Epithelial cell of prostate (primary cell): ENCODE data around the gene B3GAT2.

Source experiments
- DNase-seq: peaks from one replicate; pipeline ENCODE4 v3.0.0-alpha.2; 2011; ENCODE audit warnings: low read depth, low spot score
- H3K27ac ChIP-seq: fragments of 450-650 bp; 2 replicates; pipeline ENCODE4 v1.5.1; 2017; ENCODE audit warnings: mild to moderate bottlenecking

Gene B3GAT2

GRCh38 chr6:70901324-70901723 lies 55.5 kb downstream of the B3GAT2 start:
- H3K27ac ChIP-seq: no peak overlapping the region
- DNase-seq: no peak

- DNase-seq: no peak
- no peak overlapping the region for H3K27ac ChIP-seq
Measured at GRCh38 chr6:70900047-70900446, 56.8 kb downstream of the B3GAT2 start.

- H3K27ac ChIP-seq: no peak overlapping the region
- no peak for DNase-seq
Measured at GRCh38 chr6:70894001-70894400, 62.9 kb downstream of the B3GAT2 start.

DNA sequence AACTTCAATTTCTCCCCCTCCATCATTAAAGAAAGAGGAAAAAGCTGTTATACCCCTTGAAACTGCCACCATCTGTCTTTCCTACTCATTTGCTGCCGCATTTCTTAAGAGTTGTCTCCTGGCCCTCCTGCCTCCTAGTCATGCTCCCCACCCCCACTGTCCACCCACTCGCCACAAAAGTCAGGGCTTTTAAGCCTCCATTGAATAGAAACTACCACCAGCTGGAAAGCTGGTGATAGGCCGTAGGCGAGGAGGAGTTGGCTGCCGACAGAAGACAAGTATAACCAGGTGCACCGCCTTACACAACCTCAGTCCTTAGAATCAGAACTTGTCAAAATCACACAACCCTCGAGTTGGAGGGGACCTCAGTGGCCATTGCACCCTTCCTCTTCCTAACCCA lies 67.6 kb downstream of the B3GAT2 start:
- H3K27ac ChIP-seq: no peak overlapping the region
- no peak for DNase-seq

DNA sequence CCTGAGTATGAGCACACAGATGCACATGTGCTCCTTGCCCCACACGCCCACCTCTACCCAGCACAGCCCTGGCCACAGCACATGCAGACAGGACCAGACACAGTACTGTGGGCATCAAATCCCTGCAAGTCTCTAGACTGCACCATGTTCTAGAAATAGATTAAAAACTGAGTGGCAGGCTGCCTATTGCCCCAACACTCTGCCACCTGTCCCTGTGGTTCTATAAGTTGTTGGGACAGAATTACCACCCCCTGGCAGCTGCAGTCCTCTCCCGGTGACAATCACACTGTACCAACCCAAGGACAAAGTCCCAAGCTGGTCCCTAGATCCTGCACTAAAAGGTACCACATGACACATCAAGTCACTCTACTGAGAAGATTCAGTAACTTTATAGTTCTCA lies 70.2 kb downstream of the B3GAT2 start:
- H3K27ac ChIP-seq: no peak overlapping the region
- no peak for DNase-seq

DNA sequence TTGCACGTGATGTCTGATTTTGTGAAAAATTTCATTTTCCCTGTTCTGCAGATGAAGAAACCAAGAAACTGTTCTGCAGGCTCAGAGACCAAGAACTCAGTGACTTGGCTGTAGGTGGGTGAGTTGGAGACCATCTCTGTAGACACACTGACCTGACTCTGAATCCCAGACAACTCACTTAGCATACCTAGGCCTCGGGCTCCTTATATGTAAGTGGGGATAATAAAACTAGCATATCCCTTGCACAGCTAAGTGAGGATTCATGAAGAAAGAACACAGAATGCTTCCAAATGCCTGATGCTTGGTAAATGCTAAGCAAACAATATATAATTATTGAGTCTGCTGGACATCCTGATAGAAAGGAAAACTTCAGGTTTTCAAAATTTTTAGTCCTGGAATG lies 70.8 kb downstream of the B3GAT2 start:
- no peak overlapping the region for H3K27ac ChIP-seq
- no peak for DNase-seq

DNA sequence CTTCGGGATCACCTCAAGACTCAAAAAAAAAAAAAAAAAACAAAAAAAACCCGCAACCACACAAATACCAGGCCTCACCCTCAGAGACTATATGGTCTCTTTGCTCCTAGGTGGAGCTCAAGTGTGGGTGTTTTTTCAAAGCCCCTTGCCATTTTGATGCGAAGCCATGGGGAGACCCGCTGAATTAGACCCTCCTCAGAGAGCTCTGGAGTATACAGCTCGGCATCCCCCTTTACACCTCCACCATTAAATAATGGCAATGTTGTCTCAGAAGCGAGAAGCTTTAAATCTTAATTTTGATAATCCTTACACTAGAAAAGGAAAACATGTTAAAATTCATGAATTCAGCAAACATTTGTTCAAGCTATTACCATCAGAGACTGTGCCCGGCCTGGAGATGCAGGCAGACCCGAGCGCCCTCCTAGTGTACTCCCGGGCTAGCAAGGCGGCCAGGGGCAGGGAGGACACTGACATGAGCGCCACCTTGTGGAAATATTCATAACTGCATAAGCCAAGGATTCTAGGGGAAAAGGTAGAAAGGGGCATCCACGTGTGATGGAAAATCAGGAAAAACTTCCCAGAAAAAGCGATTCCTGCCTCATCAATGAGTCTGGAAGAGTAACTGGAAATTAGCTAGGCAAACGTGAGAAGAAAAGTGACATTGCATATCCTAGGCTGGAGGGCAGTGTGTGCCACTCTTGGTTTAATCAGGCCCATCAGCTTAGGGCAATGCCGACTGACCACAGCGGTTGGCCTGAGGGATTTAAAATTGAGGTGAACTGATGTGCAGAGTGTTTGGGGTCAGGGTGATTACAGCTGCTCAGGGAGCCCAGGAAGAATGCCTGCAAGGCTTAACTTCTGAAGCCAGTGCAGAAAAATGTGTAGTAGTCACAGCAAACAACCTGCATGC lies 72.5 kb downstream of the B3GAT2 start:
- H3K27ac ChIP-seq: no peak overlapping the region
- no peak for DNase-seq

DNA sequence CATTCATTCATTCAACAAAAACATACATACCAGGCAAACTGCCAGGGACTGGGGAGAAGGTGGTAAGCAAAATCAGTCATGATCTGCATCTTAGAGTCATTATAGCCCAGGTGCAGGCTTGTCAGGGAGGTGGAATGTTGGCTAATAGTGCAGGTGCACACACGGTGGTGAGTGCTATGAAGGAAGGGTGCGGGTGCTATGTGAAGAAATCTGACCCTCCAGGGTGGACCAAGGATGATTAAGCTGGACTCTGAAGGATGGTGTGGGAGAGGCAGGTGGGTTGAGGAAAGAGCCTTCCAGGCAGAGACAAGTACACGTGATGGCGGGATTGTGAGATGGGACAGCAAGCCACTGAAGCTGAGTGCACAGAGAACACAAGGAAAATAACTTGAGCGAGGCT lies 77.4 kb downstream of the B3GAT2 start:
- H3K27ac ChIP-seq: no peak overlapping the region
- DNase-seq: peak; percentile 1

DNA sequence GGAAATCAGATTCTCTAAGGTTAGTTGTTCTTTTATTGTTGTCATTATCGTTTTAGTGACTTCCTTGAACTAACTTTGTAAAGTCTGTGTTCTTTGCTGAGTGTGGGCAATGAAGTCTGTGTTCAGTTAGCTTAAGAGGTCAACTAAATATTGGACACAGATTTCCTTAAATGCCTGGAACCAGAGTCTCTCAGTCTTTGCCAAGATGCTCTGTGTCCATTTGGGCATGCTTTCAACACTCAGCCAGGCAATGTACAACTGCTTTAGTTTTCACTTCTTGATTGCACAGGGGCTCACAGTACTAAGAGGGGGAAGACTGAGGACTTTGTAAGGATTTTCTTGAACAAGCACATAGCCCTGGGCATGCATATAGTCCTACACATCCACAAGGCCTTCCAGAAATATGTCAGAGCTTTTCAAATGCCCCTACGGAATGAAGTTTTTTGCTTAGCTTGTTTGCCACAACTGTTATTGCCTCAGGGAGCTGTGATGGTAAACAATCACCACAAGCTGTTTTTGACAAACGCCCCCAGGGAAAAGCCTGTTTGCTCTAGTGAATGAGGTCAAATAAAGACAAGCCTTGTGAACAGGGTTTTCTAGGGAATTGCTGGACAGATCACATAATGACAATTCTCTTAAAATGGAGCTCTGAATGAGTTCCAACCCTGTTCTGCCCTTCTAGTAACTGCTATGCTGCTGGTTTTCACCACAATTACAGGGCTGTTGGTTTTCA lies 82.5 kb downstream of the B3GAT2 start:
- H3K27ac ChIP-seq: no peak overlapping the region
- DNase-seq: no peak

DNA sequence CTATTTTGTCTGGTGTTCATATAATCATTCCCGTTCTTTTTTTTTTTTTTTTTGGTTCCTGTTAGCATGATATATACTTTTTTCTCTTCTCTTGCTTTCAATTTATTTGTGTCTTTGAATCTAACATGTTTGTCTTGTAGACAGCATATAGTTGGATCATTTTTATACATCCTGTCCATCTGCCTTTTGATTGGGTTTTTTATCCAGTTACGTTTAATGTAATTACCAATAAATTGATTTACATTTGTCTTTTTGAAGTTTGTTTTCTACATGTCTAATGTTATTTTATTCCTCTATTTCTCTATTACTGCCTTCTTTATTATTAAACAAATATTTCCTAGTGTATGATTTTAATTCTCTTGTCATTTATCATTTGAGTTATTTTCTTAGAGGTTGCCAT lies 84.4 kb downstream of the B3GAT2 start:
- no peak for DNase-seq
- no peak overlapping the region for H3K27ac ChIP-seq

- H3K27ac ChIP-seq: no peak overlapping the region
Measured at GRCh38 chr6:70864401-70864800, 92.5 kb downstream of the B3GAT2 start.

DNA sequence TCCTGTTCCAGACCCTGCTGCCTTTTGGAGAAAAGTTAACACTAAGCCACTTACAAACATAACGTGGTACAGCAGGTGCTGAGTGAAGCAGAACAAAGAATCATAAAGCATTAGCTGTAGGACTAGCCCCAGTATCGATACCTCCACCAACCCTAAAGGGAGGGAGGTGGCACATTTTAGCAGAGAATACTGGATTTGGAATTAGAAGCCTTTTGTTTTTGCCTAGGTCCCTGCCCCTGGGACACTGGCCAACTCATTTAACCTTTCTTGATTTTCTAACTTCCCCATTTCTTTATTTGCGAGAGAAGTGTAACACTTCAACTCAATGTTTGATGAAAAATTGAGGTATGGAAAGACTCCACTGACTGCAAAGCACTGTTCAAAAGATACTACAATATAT lies 93.5 kb downstream of the B3GAT2 start:
- no peak overlapping the region for H3K27ac ChIP-seq
- DNase-seq: no peak

More at GRCh38 chr6:70864401-70864800, 92.5 kb downstream of the B3GAT2 start:
- DNase-seq: no peak

- DNase-seq: no peak
- H3K27ac ChIP-seq: peak overlapping the region; percentile 19
Measured at GRCh38 chr6:70860920-70861319, 95.9 kb downstream of the B3GAT2 start.

- H3K27ac ChIP-seq: peak overlapping the region; percentile 19
- DNase-seq: no peak
Measured at GRCh38 chr6:70860045-70860444, 96.8 kb downstream of the B3GAT2 start.

GRCh38 chr6:70857387-70858077 lies 99.3 kb downstream of the B3GAT2 start:
- no peak for DNase-seq
- no peak overlapping the region for H3K27ac ChIP-seq

DNA sequence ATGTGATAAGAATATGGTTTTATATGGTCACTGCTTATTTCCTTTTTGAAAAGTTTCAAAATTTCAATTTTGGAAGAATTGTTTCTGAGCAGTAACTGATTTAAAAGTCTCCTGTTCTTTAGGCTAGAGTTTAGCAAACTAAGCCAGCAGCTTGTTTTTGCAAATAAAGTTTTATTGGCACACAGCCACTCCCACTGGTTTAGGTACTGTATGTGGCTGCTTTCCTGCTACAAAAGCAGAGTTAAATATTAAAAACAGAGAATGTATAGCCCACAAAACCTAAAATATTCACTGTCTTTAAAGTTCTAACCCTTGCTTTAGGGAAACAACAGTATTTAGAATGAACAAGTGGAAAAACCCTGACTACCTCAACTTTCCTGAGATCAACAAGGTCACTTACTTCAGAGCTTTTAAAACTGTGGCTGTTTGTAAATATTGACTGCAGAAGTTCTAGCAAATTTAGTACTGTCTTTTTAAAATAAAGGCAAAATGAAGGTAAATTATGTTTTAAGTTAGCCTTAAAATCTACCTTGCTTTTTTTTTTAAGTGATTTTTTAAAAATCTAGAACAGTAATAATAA lies 104.1 kb downstream of the B3GAT2 start:
- no peak for DNase-seq
- no peak overlapping the region for H3K27ac ChIP-seq

GRCh38 chr6:70849348-70850069 lies 107.4 kb downstream of the B3GAT2 start:
- no peak overlapping the region for H3K27ac ChIP-seq
- no peak for DNase-seq

DNA sequence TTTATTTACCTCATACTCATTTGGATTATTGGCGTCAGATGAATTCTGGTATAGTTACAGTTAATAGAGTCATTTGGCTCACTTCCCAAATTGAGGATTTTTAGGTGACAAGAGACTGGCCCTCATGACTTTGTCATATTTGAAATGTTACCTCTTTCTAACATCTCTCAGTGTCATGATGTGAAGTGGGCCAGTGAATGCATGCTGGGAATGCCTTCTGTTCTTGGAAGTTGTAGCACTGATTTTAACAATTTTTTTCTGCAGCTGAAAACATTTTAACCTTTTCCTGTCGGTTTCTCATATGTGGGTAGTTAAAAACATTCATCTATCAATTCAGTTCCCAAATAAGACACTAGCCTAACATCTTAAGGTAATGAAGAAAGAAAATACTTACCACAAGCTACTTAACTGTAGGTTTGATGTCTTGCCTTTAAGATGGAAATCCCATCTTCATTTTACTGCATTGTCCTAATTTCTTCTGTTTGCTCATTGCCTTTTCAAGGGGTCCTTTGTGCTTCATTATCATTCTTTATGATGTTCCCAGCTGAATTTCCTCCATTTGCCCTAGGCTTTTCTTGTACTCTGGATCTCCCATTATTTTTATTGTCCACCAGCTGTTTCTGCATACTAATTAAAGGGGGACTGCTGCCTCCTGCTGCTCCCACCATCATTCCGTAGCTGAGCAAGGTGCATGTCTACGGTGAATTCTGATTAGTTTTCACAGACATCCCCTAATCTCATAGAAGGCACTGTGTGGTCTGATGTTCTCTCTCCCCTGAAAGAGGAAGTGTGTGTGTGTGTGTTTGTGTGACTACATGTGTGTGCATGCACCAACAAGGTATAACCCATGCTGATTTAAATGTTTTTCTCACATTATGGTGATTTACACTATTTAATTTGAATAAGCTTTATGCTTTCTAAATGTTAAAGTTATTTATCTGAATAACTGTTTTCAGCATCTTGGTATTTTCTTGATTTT lies 109.5 kb downstream of the B3GAT2 start:
- H3K27ac ChIP-seq: no peak overlapping the region
- DNase-seq: no peak
